NB4 (cell line): ENCODE measurements around the gene HPSE.

Experiments
- MAX ChIP-seq: IDR thresholded peaks from 2 replicates; pipeline ENCODE4 v1.6.1; 2011; ENCODE audit warnings: low read depth, low read length
- POLR2A ChIP-seq: IDR thresholded peaks from 2 replicates; pipeline ENCODE4 v1.6.1; 2011; ENCODE audit warnings: mild to moderate bottlenecking; ENCODE audit not compliant: insufficient read length; ENCODE audit errors: extremely low read depth
- TF ChIP-seq, protein P1 (sequence below): IDR thresholded peaks from one replicate; pipeline ENCODE4 v1.5.1; 2012; ENCODE audit warnings: low read depth, low read length

DNA sequence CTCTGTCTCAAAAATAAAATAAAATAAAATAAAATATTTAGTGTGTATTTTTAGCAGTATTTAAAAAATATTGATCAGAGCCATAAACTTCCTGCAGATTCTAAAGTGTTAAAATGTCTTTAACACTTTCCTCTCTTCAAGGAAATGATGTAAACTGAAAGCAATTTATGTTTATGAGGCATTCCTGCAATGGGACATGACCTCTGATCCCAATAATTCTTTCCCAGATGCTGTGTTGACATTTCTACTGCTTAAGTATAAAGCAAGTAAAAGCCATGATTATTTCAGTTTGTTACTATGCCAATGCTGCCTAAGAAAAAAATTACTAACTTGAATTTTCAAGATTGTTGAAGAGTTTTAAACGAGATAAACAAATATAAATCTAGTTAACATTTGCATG lies 79.1 kb downstream of the HPSE start:
- TF ChIP-seq, protein P1, sequence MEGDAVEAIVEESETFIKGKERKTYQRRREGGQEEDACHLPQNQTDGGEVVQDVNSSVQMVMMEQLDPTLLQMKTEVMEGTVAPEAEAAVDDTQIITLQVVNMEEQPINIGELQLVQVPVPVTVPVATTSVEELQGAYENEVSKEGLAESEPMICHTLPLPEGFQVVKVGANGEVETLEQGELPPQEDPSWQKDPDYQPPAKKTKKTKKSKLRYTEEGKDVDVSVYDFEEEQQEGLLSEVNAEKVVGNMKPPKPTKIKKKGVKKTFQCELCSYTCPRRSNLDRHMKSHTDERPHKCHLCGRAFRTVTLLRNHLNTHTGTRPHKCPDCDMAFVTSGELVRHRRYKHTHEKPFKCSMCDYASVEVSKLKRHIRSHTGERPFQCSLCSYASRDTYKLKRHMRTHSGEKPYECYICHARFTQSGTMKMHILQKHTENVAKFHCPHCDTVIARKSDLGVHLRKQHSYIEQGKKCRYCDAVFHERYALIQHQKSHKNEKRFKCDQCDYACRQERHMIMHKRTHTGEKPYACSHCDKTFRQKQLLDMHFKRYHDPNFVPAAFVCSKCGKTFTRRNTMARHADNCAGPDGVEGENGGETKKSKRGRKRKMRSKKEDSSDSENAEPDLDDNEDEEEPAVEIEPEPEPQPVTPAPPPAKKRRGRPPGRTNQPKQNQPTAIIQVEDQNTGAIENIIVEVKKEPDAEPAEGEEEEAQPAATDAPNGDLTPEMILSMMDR, result no peak
- TF ChIP-seq POLR2A (no peak), MAX (no peak)
